Activated CD4-positive, CD25-positive, alpha-beta regulatory T cell (primary cell): ENCODE results near the gene BAHCC1.

Experiments used
- DNase-seq, 4 experiments: peaks; one replicate each; lab custom pipeline; 2025; lab: John Stamatoyannopoulos, UW

The BAHCC1 gene

DNA sequence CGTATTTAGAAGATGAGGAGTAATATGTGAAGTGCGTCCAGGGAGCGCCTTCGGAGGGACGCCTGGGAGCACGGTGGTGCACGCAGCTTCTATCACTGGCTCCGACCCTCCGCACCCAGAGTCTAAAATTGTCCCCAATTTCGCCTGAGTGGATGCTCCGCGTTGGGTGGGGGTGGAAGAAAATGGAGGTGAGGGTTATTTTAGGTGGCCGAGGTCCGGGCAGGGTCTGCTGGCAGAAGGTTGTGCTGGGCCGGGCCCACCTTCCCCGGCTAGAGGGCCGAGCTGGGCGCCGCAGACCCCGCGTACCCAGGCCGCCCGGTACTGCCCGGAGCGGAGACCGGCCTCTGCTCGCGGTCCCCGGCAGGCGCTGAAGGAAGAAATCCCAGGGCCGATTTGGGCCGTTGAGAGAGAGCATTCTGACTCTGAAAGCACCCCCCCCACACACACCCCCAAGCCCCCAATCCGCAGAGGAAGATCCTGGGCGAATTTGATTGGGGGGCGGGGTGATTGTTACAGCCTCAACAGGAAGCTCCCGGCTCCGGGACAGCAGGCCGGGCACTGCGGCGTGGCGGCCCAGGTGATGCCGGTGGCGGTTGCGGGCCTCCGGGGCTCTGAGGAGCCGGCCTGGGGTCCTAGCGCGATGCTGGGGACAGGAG is 3.0 kb downstream of the BAHCC1 start:
- DNase-seq = no peak

DNA sequence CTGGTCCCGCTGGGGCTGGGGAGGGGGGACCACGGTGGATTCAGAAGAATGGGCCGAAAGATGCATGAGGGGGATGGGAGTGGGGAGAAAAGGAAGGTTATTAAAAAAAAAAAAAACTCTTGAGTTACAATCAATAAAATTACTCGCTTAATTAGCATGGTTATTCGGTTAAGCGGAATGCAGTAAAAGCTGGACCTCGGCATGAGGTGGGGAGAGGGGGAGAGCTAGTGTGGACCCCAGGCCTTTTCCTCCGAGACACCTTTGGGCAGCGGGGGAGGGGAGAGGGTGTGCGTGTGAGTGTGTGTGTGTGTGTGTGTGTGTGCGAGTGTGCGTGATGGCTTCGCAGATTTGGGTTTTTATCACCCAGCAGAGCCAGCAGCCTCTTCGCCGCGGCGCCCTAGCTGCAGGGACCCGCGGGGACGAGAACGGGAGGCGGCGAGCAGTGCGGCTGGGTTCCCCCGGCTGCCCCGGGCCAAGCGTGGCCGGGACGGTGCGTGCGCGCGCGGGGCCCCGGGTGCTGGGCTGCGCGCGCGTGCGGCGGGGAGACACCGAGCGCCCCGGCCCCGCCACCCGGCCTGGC is 3.7 kb downstream of the BAHCC1 start:
- DNase-seq = no peak

DNA sequence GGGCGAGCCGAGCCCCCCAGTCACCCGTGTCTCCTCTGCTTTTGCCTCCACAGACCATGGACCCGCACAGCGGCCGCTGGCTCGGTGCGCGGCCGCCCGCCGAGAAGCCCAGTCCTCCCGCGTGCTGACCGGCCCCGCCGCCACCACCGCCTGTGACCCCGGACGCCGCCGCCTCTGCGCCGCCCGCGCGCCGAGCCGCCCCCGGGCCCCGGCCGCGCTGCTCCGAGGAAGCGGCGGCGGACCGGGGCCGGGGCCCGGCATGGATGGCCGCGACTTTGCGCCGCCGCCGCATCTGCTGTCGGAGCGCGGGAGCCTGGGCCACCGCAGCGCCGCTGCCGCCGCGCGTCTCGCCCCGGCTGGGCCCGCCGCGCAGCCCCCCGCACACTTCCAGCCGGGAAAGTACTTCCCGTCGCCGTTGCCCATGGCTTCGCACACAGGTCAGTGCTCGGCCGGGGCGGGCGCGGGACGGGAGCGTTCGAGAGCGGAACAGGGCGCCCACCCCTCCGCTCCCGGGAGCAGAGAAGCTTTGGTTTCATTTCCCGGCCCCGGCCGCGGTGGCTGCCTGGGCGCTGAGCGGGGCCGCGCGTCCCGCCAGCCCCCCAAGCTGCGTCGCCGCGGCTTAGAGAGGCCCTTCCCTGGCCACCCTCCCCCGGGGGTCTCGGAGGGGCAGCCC is 4.4 kb downstream of the BAHCC1 start:
- no peak for DNase-seq

DNA sequence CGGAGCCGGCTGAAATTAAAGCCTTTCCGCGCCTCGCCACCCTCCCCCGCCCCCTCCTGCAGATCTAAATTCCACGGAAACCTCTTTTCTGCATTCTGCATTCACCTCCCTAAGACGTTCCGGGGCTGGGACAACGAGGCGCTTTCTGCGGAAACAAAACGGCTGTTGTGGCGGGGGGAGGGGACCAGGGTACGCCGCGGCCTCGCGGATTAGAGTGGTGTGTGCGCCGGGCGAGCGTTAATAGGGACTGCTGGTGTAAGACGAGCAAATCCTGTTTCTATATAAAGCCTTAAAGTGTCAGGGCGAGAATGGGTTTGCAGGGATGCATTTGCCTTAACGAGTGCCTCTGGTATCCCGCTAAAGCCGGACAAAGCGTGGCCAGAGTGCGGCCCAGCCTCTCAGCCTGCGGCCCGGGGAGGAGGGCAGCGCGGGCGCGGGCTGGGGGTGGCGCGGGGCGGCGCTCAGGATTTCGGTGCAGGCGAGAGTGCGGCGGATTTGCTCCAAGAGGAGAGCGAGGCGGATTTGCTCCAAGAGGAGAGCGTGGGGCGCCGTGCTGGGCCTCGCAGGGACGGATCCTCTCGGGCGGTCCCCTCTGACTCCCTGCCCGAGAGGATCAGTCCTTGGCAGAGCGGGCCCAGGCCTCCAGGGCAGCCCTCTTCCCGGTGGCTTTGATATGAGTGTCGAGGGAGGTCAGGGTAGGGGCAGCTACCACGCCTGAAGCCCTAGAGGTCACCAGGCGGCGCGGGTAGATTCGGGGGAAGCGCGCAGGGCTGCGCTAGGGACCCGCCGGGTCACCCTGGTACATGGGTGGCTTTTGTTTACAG is 5.1 kb downstream of the BAHCC1 start:
- no peak for DNase-seq

DNA sequence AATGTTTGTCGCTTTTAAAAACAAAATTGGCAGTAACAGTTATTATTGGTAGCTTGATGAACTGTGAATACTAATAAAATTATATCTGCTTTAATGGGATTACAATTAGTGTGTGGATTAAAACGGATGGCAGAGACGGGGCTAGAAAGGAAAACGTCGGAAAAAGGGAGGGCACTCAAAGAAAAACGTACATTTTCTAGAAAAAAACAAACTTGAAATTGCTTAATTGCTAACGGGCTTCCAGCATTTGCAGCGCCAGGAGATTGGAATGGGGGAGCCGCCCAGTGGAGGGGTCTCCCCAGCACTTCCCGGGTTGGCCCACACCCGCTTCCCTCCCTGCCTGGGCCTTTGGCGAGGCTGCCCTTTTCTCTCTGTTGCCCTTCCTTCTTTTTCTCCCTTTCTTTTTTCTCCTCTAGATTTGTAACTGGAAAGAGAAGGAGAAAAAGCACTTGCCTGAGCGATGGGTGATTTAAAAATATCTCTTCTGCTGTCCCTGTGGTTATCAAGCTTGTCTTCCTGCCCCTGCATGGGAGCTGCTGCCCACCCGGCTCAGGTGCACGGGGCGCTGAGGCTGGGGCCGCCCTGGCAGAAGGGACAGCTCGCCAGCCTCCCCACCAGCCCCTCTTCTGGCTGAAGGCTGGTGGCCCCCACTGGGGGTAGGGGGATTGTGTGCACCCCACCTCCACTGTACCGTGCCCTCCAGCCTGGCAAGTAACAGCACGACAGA is 5.9 kb downstream of the BAHCC1 start:
- DNase-seq = no peak

DNA sequence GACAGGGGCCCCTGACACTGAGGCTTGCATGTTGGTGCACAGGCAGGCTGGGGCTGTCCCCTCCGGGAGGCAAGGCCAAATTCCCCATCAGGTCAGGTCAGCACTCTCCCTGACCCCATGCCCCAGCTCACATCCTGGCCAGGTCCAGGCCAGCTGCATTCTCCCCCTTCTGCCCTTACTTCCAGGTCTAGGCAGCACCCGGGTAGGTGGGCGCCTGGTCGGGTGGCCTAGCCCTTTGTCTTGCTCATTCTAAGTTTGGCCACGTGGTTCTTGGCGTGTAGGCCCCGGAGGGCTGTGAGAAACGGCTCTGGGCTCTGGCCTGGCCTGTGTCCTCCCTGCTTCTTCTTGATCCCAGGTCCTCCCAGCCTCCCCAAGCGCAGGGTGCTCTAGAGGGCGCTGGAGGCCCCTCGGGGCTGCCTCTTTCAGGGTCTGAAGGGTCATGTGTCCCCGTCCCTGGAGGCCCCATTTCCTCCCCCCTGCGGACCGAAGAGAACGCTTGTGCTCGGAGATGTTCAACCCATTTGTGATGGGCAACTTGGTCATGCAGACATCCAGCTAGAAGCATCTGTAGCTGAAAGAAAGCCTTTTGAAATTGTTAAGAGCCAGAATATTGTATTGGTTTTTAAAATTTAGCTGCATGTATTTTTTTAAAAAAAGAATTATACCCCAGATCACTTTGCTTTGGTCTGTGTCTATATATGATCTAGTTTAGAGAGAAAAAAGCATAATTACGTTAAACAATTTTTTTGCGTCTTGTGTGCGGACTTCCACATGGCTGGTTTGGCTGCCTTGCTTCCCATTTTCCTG is 6.7 kb downstream of the BAHCC1 start:
- DNase-seq = no peak

DNA sequence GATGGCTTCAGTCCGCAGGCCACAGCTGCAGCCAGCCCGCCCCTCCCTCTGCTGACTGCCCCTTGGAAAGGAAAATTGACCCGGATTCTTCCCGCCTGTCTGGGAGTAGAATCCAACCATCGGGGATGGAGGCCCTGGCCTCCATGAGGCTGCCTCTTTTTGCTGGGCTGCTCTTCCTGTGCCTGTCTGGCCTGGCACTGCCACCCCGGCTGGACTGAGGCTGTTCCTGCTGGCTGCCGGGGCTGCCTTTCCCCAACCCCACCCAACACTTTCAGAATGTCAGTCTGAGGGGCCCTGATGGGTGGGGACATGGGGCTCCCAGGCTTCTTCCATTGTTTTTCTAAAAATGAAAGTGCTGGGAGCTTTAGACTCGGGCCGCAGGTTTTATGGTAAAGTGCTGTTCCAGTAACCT is 7.3 kb downstream of the BAHCC1 start:
- no peak for DNase-seq

DNA sequence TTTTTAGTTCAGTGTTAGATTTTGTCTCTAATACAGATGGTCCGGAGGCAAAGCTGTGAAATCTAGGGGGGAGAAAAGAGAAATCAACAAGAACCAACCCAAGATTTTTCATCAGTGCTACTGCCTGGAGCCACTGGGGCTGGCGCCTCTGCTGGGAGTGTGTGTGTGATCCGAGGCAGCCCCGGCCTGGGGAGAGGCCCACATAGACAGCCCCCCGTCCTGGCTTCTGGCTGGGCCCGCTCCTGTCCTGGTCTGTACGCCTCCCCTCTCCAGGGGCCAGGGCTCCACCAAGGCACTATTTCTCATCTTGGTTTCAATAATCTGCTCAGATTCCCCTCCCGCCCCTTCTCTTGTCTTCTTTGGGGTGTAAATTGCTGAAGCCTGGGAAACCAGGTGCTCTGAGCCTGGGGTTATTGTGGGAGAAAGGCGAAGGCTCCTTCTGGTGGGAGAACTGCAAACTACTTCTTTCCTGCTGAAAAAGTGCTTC is 7.8 kb downstream of the BAHCC1 start:
- no peak for DNase-seq

DNA sequence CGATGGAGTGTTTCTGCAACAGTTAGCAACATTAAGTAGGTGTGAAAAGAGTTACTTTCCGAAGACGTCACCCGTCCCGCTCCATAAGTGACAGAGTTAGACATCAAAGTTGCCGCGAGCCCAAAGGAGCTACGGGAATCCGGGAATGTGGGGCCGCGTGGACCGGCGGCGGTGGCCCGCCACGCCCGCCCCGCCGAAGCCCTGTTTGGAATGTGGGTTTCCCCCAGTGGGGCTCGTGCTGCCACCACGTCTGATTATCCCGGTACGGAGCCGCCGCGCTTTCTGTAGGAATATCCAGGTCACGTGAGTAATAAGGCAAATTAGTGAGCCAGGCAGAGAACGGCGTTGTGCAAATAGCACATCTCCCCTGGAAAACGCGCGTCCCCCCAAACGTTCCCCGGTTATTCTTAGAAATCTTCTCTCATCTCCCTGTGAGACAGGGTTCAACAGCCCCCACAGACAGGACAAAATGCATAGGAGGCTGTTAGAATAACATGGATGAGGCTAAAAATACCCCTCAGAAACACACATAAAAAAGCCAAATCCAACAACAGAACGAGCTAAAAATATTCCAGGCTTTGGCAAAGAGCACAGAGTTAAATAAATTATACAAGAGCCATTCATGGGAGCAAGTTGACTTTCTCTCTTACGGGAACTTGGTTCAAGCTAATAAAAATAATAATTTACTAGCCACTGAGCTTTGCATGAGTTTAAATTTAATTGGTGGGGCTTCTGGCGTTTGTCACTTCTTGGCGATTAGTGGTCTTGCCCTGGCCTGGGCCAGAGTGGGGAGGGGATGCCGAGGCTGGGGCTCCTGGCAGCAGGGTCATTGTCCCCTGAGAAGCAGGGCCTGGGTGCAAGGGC is 8.6 kb downstream of the BAHCC1 start:
- DNase-seq = no peak

DNA sequence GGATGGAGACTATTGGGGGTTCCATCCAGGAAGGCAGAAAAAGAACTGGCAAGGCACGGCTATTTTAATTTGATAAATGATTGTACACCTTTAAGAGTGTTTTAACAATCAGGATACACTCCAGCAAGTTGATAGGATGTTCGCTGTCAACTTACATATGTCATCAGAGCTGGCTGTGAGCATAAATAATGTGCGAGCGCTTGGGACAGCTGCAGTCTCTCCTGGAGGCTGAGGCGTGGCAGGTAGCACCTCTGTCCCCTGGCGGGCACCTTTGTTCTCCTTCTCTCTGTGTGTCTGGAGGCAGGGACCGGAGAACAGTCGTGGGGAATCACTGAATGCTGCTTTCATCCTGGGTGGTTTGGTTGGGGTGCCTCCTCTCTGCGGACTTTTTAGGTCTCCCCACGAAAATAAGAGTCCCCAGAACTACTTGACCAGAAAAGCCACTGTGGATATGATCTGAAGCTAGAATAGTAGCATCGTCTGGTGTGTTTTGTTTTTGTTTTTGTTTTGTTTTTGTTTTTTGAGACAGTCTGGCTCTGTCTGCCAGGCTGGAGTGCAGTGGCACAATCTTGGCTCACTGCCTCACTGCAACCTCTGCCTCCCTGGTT is 9.4 kb downstream of the BAHCC1 start:
- no peak for DNase-seq

DNA sequence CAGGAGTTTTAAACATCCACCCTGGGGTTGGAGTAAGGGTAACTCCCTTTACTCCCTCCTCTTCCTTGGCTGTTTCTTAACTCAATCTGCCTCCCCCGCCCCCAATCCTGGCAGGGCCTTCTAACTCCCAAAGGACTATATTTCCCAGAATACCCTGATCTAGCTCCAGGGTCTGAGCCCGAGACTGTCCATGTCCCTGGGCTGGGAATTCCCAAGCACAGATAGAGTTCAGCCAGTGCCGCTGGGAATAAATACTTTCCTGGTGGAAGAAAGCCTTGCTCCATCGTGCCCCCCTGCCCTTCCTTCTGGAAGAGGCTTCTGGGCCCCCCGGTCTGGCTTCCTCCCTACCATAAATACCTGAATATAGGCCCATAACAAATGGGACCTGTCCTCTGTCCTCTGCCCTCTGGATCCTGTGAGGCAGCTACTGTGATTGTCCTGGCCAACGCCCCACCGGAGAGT is 10.2 kb downstream of the BAHCC1 start:
- DNase-seq = no peak

DNA sequence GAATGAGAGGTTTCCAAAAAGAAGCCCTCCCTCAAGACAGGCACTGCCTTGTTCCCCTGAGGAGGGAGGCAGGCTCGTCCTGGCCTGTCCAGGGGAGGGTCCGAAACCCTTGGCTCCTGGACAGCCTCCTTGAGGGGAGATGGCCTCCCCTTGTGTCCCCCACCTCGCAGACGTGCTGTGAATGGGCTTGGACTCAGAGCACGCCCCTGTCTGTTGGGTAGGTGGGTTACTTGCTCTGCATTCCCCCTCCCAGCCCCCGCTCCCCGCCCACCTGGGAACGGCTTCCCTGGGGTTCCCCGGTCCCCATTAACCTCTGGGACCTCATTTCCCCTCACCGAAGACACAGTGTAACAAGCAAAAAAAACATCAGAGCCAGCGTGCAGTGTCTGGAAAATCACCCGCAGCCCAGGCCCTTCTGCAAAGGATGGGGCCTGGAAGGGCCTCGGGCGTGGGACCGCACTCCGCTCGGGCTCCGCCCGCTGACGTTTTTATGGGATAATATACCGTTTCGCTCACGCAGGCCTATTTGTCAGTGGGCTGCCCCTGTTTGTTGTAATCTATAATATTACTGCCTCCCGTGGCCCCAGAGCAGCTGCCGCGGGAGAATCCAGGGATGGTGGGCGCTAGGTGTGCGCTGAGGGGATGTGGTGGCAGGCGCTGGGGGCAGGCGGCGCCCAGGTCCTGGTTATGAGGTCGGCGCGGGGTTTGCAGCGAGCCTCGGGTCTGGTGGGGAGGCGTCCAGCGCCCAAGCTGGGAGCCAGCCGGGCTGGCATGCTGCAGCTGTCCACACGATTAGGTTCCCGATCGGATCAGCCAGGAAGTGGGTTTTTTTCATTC is 11.1 kb downstream of the BAHCC1 start:
- DNase-seq = no peak

DNA sequence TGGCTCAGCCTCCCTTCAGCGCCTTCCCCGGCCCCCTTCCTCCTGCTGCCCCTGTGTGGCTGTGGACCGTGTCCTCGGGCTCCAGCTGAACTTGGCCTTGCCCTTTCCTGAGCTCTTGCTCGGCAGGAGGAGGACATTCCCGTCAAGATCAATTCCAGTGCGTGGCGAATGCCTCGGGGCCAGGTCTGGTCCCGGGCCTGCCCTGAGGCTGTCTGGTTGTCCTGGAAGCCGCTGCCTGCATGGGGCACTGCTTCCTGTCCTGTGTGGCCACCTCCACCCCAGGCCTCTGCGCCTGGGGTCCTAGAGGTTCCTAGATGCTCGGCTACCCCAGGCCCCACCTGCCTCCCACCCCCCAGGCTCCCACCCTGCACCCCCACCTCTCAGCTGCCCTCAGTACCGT is 12.8 kb downstream of the BAHCC1 start:
- DNase-seq = no peak

DNA sequence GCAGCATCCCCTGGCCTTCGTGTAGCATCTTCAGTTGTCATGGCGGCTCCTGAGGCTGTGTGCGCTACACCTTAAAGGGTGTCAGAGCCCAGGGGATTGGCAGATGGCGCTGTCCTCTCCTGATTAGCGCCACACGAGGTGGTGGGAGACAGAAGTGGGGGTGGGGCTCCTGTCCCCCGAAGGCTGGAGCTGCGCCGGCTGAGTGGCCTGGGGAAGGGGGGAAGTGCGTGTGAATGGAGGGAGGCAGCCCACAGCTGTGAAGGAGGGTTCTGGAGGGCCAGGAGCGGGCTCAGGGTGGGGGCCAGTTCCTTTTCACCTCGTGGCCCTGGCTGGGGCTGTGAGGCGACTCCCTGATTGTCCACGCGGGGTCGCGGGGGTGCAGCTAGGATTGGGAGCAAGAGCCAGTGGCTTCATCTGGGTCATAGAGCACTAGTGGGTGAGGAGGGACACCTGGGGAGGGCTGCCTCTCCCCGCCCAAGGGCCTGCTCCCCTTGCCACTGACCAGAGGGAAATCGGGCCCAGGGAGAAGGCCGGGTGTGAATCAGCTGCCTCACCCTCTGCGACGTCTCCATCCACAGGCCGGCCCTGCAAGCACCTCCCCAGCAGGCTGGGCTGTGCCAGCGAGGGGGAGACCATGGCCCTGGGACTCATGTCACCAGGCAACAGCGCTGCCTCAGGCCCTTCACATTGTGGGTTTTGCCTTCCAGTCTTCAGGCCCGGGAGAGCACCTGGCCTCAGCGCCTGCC is 14.1 kb downstream of the BAHCC1 start:
- DNase-seq = no peak

DNA sequence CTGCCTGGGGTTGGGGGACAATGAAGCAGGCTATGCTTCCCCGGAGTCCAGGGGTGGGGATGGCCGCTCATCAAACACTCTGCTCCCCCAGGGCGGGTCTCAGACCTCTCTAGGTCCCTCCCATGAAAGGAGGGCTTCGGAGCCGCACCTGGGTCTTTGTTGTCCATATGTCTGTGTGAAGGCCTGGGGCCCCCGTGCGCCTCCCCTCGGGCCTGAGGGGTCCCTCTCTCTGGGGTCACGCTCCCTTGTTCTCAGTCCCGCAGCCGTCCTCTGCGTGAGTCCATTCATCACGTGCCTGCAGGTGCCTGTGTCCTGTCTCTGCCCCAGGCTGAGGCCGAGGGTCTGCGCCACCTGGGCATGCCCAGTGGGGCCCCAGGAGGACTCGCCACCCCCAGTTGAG is 15.6 kb downstream of the BAHCC1 start:
- no peak for DNase-seq

DNA sequence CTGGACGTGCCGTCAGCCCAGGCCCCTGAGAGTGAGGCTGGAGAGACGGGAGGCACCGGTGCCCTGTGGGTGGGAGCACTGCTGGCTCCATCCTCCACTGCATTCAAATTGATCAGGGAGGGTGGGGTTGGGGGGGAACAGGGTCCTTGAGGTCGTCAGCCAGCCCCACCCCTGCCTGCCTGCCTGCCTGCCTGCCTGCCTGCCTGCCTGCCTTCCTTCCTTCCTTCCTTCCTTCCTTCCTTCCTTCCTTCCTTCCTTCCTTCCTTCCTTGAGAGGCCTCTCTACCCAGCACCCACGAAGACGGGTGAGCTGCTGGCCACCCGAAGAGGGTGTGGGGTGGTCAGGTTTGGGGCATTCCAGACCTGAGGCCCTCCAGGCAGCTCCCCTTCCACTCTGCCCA is 16.0 kb downstream of the BAHCC1 start:
- no peak for DNase-seq

DNA sequence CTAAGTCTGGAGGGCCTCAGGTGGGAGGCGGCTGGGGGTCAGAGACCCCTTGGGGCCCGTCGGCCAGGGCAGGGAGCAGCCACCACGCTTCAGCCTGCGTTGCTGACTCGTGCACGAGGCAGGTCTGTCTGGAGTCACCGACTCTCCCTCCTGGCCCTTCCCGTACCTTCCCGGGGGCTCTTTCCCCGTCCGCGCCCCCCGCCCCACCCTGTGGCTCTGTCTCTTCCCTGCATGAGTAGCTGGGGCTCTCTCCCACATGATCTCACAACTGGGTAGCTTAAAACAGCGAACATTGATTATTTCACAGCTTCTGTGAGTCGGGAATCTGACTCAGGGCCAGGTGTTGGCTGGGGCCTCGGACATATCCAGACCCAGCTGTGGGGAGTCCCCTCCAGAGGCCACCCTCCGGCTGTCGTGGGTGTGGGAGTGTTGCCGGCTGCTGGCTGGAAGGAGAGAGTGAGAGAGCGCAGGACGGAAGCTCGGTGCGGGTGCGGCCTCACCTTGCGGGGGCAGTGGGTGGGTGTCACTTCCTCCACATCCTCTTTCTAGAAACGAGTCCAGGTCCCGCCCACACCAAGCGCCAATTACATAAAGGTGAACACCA is 17.3 kb downstream of the BAHCC1 start:
- peak in 3 of 4 experiments; percentile 16 to 38 (median 33) for DNase-seq
